ENCODE measurements around the gene RER1. TPM values are rescaled to one million over a fixed set of nuclear protein-coding genes. Genes with fewer than 3 reads are reported as not detected.

Gene RER1
- polyA plus RNA-seq, 3 donors from 2014 or later, result 185 to 216 (median 210) TPM

DNA sequence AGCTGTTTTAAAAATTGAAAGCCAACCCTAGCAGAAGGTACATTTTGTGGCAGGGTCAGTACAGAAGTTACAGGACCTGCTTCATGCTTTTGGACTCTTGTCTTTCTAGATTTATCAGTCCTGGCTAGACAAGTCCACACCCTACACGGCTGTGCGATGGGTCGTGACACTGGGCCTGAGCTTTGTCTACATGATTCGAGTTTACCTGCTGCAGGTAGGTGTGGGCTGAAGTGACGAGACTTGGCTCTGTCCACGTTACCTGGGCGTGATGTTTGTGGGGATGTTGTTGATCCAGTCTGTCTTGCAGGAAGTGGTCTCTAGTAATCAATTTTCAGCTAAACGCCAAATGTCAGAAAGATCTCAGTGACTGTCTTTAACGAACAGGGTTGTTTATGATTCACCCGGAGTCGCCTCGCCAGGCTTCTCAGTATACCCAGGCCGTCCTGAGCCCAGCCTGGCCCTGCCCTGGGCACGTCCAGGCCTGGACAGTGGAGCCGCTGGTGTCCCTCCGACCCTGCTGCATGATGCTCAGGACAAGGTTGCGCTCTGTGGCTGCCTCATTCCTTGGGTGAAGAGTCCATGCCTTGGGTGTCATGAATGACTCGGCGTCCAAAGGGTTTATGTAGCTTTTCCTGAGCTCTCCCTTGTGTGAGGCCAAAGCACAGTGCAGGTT lies 5.5 kb downstream of the RER1 start:
- H3K9me3 Mint-ChIP-seq, result no peaks in the 10 kb centered on the region
- H3K27me3 Mint-ChIP-seq (ENCODE audit: low read depth in 3 of 3), result no peaks in the 10 kb centered on the region
- H3K4me1 Mint-ChIP-seq, result peaks cover 36 to 65% of the 10 kb centered on the region in 2 donors
- H3K27ac Mint-ChIP-seq, result peak overlapping the region in 3 of 6 donors; percentile 34 to 80 (median 58)
- H3K4me3 Mint-ChIP-seq, result no peak overlapping the region
- DNase-seq, result no peak
- peaks cover 3 to 23% (median 7%) of the 10 kb centered on the region in 3 donors for H3K36me3 Mint-ChIP-seq

DNA sequence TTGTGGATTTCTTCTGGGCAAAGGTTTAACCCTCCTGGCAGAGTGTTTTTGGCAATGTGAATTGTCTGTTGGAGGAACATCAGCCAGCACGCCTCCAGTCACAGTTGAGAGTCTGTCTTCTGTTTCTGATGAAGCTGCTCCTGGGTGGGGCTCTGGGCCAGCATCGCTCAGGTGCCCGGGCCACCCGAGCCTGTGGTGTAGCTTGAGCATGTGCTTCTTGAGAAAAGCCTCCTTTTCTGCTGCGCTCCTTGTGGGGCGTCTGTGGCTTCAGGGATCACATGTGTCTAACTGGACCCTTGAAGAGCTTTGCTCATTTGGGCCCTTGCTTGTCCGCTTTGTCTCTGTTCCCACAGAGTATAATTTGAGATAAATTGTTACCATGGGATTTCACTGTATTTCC lies 7.2 kb downstream of the RER1 start:
- Mint-ChIP-seq H3K27me3 (ENCODE audit: low read depth in 3 of 3) (no peaks in the 10 kb centered on the region), H3K4me1 (peaks cover 23 to 50% of the 10 kb centered on the region in 2 donors), H3K4me3 (no peak overlapping the region), H3K36me3 (peaks cover 6 to 25% (median 13%) of the 10 kb centered on the region in 3 donors), H3K27ac (peak overlapping the region in 1 of 6 donors; percentile 40), H3K9me3 (no peaks in the 10 kb centered on the region)
- no peak for DNase-seq

DNA sequence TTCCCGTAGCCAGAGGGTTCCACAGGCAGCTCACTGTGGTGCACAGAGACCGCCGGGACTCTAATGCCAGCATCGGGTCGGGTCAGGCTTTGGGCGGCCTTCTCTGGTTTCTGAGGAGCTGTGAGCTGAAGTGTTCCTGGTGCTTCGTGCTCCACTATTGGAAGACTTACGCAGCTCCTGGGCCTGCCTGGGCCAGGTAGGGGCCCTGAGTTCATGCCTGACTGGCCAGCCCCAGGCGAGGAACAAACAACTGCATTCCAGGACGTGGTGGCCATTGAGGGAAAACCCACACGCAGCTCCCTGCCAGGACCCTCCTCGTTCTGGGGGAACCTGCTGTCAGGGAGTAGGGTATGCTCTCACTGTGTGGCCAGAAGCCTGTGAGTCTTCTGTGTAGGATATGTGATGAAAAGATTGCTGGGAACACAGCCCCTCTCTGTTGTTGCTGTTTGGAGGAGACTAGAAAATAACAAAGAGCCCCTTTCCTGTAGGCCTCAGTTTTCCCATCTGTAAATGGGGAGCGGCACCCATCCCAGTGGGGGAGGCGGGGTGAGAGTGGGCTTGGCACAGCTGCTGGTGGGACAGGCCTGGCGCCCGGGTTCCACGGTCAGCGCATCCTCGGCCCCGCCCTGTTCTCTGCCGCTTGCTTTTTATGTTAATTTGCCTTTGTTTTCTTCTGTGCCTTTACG lies 8.4 kb downstream of the RER1 start:
- peaks cover 20 to 43% of the 10 kb centered on the region in 2 donors for H3K4me1 Mint-ChIP-seq
- DNase-seq, result no peak
- no peaks in the 10 kb centered on the region for H3K27me3 Mint-ChIP-seq (ENCODE audit: low read depth in 3 of 3)

DNA sequence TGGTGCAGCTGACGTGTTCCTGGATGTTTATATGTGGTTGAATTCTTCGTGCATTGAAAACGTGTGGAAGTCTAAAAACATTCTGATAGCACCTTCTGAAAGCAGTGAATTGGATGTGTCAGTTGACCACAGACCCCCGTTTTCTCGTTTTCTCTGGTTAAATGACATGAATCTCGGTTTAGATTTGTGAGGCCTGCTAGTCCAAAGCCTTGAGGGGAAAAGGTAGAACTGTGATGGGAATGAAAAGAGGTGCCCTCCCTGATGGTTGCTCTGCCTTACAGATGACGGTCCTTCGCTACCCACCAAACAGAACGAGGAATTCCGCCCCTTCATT lies 8.9 kb downstream of the RER1 start:
- Mint-ChIP-seq H3K27me3 (ENCODE audit: low read depth in 3 of 3) (no peaks in the 10 kb centered on the region), H3K4me3 (no peak overlapping the region), H3K9me3 (no peaks in the 10 kb centered on the region), H3K36me3 (peaks cover 6 to 25% (median 13%) of the 10 kb centered on the region in 3 donors), H3K4me1 (peaks cover 18 to 40% of the 10 kb centered on the region in 2 donors), H3K27ac (peak overlapping the region in 4 of 6 donors; percentile 45 to 57 (median 47))
- DNase-seq, result no peak

More for the DNA sequence above, 8.4 kb downstream of the RER1 start:
- Mint-ChIP-seq H3K9me3 (no peaks in the 10 kb centered on the region), H3K36me3 (peaks cover 6 to 25% (median 13%) of the 10 kb centered on the region in 3 donors), H3K27ac (peak overlapping the region in 1 of 6 donors; percentile 49), H3K4me3 (no peak overlapping the region)

DNA sequence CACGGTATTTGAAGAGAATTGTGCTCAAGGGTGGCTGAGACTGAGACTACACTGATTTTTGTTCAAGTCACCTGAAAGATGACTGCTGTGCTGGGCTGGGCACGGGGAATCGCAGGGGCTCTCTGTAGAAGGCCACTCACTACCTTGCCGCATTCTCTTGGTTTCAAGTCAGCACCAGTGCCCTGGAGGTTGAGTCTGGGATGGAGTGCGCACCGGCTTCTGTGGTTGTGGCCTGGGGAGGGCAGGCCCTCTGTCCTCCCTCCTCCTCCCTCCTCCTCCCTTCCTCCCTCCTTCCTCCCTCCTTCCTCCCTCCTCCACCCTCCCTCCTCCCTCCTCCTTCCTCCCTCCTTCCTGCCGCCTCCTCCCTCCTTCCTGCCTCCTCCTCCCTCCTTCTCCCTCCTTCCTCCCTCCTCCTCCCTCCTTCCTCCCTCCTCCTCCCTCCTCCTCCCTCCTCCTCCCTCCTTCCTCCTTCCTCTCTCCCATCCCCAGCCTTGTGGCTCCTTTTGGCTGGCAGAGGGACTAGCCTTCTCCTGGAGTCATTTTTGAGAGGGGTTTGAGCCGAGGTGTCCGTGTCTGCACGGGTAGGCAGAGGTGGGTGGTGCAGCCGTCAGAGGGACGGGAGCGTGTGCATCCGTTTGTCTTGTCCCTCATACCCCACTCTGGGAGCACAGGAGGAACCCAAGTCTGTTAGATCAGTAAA lies 9.5 kb downstream of the RER1 start:
- DNase-seq, result no peak
- Mint-ChIP-seq H3K36me3 (peaks cover 6 to 25% (median 13%) of the 10 kb centered on the region in 3 donors), H3K9me3 (no peaks in the 10 kb centered on the region), H3K27ac (peak overlapping the region in 5 of 6 donors; percentile 45 to 57 (median 52)), H3K4me3 (no peak overlapping the region), H3K27me3 (ENCODE audit: low read depth in 3 of 3) (no peaks in the 10 kb centered on the region), H3K4me1 (peaks cover 18 to 39% of the 10 kb centered on the region in 2 donors)

DNA sequence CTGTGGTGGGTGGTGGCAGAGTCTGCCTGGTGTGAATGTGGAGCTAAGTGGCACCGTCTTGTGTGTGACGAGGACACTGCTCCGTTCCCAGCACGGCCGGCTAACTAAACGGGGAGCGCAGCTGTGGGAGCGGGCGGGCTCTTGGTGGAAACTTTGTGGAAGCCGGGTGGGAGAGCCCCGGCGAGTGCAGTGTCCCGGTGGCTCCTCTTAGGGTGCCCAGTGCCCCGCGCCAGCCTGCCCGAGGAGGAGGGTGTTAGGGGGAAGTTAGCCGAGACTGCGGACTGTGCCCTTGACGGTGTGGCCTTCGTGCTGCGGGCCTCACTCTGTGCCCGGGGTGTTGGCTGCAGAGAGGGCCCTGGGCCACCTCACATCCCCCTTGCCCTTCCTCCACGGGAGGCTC lies 10.8 kb downstream of the RER1 start:
- no peak for DNase-seq
- Mint-ChIP-seq H3K36me3 (peaks cover 6 to 21% (median 13%) of the 10 kb centered on the region in 3 donors), H3K9me3 (no peaks in the 10 kb centered on the region), H3K4me1 (peaks cover 16 to 28% of the 10 kb centered on the region in 2 donors), H3K4me3 (no peak overlapping the region), H3K27ac (peak overlapping the region in 1 of 6 donors; percentile 60), H3K27me3 (ENCODE audit: low read depth in 3 of 3) (peaks cover 0 to 2% (median 0%) of the 10 kb centered on the region in 3 donors)

DNA sequence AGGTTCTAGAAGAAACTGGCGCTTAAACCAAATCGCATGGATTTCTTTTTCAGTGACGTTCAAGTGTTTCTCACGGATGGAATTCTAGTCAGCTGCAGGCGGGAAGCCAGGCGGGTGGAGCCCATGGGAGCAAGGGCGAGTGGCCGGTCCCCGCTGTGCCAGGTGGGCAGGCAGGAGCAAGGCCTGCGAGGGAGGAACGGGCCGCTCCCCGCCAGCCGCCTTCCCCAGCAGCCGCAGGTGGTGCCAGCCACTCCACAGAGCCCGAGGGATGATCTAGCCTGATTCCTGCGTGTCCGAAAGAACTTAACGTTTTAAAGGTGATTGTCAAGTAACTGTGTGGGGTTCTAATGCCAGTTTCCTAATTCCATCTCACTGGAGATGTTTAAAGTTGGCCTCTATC lies 11.6 kb downstream of the RER1 start:
- H3K4me3 Mint-ChIP-seq, result no peak overlapping the region
- DNase-seq, result no peak
- peaks cover 16 to 22% of the 10 kb centered on the region in 2 donors for H3K4me1 Mint-ChIP-seq
- peaks cover 0 to 2% (median 0%) of the 10 kb centered on the region in 3 donors for H3K27me3 Mint-ChIP-seq (ENCODE audit: low read depth in 3 of 3)
- peak overlapping the region in 1 of 6 donors; percentile 62 for H3K27ac Mint-ChIP-seq
- no peaks in the 10 kb centered on the region for H3K9me3 Mint-ChIP-seq
- peaks cover 6 to 21% (median 13%) of the 10 kb centered on the region in 3 donors for H3K36me3 Mint-ChIP-seq

DNA sequence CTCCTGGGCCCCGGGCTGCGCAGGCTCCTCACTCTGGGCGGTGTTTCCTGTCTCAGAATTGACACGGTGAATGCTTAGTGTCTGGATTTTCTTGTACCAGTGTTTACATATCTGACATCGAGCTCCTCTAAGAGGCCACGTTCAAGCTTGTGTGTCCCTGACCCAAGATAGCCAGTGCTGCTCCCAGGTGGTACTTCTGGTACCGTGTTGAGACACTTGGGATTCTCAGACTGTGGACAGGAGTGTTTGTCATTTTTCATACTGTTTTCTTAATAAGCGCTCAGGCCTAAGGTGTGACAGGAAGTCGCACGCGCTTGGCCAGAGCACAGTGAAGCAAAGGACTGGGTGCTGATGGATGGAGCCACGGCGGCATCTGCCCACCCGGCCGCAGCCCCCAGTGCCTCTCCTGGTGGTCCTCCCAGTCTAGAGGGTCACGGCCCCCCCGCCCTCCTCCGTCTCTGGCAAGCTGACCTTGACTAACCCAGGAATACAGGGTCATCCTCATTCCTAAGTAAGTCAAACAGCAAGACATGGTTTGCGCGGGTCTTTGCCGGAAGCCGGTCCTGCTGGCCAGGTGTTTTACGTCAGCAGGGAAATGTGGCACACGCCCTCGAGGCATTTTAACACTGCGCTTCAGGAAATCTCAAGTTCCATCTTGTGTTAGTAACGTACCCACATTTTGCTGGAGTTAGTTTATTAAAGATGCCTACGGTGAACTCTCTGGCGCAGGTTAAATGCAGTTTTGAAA lies 12.7 kb downstream of the RER1 start:
- H3K4me1 Mint-ChIP-seq, result peaks cover 12 to 18% of the 10 kb centered on the region in 2 donors
- peaks cover 6 to 17% (median 9%) of the 10 kb centered on the region in 3 donors for H3K36me3 Mint-ChIP-seq
- H3K27me3 Mint-ChIP-seq (ENCODE audit: low read depth in 3 of 3), result peaks cover 0 to 2% (median 0%) of the 10 kb centered on the region in 3 donors
- DNase-seq, result no peak
- H3K9me3 Mint-ChIP-seq, result no peaks in the 10 kb centered on the region
- peak overlapping the region; percentile 46 to 83 (median 62) for H3K27ac Mint-ChIP-seq
- no peak overlapping the region for H3K4me3 Mint-ChIP-seq

DNA sequence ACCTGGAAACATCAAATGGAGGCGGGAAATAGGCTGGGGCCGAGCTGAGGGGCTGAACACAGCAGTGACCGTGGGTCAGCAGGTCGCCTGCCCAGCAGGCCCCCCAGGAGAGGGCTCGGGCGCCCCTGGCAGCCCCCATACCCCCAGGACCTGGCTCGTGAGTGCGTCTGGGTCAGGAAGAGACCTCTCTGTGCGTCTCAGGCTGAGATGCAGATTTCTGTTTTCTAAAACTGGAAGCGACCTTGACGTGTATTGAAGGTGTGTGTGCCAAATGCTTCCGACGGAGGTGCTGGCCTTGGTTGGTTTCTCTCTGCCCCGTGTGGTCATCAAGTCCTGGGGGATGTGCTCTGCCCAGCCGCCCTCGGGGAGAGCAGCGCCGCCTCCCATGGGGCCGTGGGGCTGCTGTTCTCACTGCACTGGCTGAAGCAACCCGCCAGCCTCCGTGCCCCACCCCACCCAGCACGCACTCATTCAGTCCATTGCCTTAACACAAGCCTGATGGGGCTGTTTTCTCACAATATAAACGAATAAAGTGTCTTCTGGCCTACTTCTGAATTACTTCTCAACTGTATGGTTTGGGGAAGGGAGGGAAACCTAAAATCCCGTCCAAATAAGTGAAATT lies 13.4 kb downstream of the RER1 start:
- Mint-ChIP-seq H3K27me3 (ENCODE audit: low read depth in 3 of 3) (peaks cover 0 to 3% (median 0%) of the 10 kb centered on the region in 3 donors), H3K4me1 (peaks cover 12 to 15% of the 10 kb centered on the region in 2 donors), H3K36me3 (peaks cover 6 to 15% (median 7%) of the 10 kb centered on the region in 3 donors), H3K9me3 (no peaks in the 10 kb centered on the region), H3K4me3 (no peak overlapping the region), H3K27ac (peak overlapping the region in 1 of 6 donors; percentile 66)
- no peak for DNase-seq

DNA sequence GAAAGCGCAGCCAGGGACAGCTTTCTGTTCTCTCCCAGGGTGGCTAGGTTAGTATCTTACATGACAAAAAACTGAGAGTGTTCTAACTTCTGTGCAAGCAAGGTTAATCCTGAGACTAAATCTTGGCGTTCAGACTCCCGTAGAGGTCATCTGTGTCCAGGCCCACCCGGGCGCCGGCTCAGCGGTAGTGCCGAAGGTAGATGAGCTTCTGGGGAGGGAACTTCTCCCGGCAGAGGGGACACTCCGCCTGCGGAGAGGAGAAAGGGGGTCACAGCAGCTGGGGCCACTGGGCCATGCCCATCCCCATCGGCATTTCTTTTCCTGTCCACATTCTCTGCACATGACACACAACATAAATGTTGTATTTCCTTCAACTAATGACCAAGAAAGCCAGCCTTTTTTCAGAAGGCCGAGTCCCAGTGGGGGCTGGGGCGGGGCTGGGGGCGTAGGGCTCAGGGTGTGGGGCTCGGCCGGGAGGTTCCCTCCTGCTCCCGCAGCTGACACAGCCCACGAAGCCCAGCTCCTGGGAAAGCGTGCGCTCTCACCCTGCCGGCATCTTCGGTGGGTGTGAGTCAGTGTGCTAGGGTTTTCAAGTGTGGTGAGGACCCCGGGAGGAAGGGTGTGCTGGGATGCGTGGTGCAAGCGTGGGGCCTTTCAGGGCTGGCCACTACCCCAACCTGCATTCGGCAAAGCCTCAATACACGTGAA lies 14.1 kb downstream of the RER1 start:
- H3K27me3 Mint-ChIP-seq (ENCODE audit: low read depth in 3 of 3), result peaks cover 0 to 3% (median 0%) of the 10 kb centered on the region in 3 donors
- H3K36me3 Mint-ChIP-seq, result peaks cover 6 to 9% (median 7%) of the 10 kb centered on the region in 3 donors
- H3K4me3 Mint-ChIP-seq, result no peak overlapping the region
- H3K27ac Mint-ChIP-seq, result no peak overlapping the region
- H3K4me1 Mint-ChIP-seq, result peaks cover 10 to 17% of the 10 kb centered on the region in 2 donors
- no peaks in the 10 kb centered on the region for H3K9me3 Mint-ChIP-seq
- DNase-seq, result no peak

DNA sequence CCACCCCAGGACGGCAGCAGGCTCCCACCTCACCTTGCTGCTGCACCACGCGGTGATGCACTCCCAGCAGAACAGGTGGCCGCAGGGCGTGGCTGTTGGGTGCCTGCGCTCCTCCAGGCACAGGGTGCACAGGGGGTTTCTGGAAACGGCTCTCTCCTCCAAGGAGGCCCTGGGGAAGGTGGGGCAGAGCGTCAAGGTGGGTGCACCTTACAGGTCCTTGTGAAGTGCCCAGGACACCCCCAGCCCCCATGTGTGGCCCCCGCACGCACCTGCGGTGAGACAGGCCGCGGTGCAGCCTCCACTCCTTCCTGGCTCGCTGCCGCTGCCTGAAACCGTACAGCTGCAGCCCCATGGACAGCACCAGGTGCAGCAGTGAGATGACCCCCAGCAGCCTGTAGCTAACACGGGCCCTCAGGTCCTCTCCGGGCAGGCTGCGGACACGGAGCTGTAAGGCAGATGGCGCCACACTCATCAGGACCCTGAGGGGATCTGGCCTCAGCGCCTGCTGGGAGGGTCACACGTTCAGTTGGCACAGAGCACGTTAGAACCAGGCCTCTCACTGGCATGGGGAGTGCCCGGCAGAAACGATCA lies 14.9 kb downstream of the RER1 start:
- no peak overlapping the region for H3K4me3 Mint-ChIP-seq
- peaks cover 0 to 3% (median 0%) of the 10 kb centered on the region in 3 donors for H3K27me3 Mint-ChIP-seq (ENCODE audit: low read depth in 3 of 3)
- H3K9me3 Mint-ChIP-seq, result no peaks in the 10 kb centered on the region
- peaks cover 6 to 9% (median 7%) of the 10 kb centered on the region in 3 donors for H3K36me3 Mint-ChIP-seq
- no peak overlapping the region for H3K27ac Mint-ChIP-seq
- DNase-seq, result no peak
- H3K4me1 Mint-ChIP-seq, result peaks cover 12 to 20% of the 10 kb centered on the region in 2 donors
